Measurements from ENCODE around the gene LUM. TPM values are rescaled to one million over a fixed set of nuclear protein-coding genes. Genes with fewer than 3 reads are reported as not detected.
"Not testable (repeated sequence)": the region's sequence is repeated elsewhere in the genome, so short reads cannot be mapped to it uniquely, and the experiment has no call there.

The LUM gene
- total RNA-seq, 1 experiment from 2014 or later, result not detected

DNA sequence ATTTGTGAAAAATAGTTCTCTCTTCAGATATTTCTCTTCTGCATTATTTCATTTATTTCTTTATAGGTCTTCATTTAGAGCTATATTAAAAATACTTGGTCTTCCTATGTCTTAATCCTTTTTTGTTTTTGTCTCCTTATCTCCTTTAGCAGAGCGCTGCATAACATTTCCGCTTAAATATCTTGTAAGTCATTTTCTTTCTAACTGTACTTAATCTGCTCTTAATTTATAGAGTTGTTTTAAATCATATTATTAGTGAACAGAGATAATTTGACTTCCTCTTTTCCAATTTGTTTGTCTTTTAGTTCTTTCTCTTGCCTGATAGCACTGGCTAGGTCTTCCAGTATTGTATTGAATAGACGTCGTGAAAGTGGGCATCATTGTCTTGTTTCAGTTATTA is 18.0 kb downstream of the LUM start:
- H3K9me3 Mint-ChIP-seq (ENCODE audit: unreplicated experiment), result peaks cover 23% of the 10 kb centered on the region
- intact Hi-C loops (cut with micrococcal nuclease), result no loop called here
- ChIA-PET POLR2A (no interaction called here), CTCF (interaction anchor here (1.7 to 2.4 kb wide), 2 partner anchors 15 kb away, joined by 6 to 8 read pairs; no protein-coding TSS in a partner anchor)
- DNase-seq (ENCODE audit: unreplicated experiment), result no peak
- no peak overlapping the region for H3K27ac Mint-ChIP-seq (ENCODE audit: low read depth, unreplicated experiment)
- BruUV-seq (replicated peaks), result no TSS peak
- peaks cover 2% of the 10 kb centered on the region for H3K4me1 Mint-ChIP-seq (ENCODE audit: insufficient read depth, unreplicated experiment)
- H3K4me3 Mint-ChIP-seq (ENCODE audit: unreplicated experiment), result no peak overlapping the region
- no peaks in the 10 kb centered on the region for H3K36me3 Mint-ChIP-seq (ENCODE audit: insufficient read depth, unreplicated experiment)
- H3K27me3 Mint-ChIP-seq (ENCODE audit: insufficient read depth, unreplicated experiment), result peaks cover 14% of the 10 kb centered on the region
- TF ChIP-seq CTCF (IDR thresholded peaks at IDR 0.05; ENCODE audit: unreplicated experiment), result no peak

- POLR2A ChIA-PET, result no interaction called here
- CTCF ChIA-PET, result interaction anchor here (0.7 to 2.4 kb wide), 2 partner anchors 17 to 68 kb away, joined by 4 to 8 read pairs; no protein-coding TSS in a partner anchor
- Mint-ChIP-seq H3K27me3 (ENCODE audit: insufficient read depth, unreplicated experiment) (peaks cover 14% of the 10 kb centered on the region), H3K27ac (ENCODE audit: low read depth, unreplicated experiment) (no peak overlapping the region), H3K4me1 (ENCODE audit: insufficient read depth, unreplicated experiment) (no peaks in the 10 kb centered on the region), H3K9me3 (ENCODE audit: unreplicated experiment) (peaks cover 29% of the 10 kb centered on the region), H3K36me3 (ENCODE audit: insufficient read depth, unreplicated experiment) (no peaks in the 10 kb centered on the region), H3K4me3 (ENCODE audit: unreplicated experiment) (no peak overlapping the region)
- DNase-seq (ENCODE audit: unreplicated experiment), result no peak
- TF ChIP-seq CTCF (IDR thresholded peaks at IDR 0.05; ENCODE audit: unreplicated experiment), result no peak
- intact Hi-C loops (cut with micrococcal nuclease), result no loop called here
- BruUV-seq (replicated peaks), result no TSS peak
These were observed 19.2 kb downstream of the LUM start for GRCh38 chr12:91091916-91092715.

GRCh38 chr12:91089953-91090352 is 21.3 kb downstream of the LUM start:
- H3K27ac Mint-ChIP-seq (ENCODE audit: low read depth, unreplicated experiment); BruUV-seq (replicated peaks); DNase-seq (ENCODE audit: unreplicated experiment); intact Hi-C loops (cut with micrococcal nuclease); H3K4me3 Mint-ChIP-seq (ENCODE audit: unreplicated experiment); H3K36me3 Mint-ChIP-seq (ENCODE audit: insufficient read depth, unreplicated experiment); H3K4me1 Mint-ChIP-seq (ENCODE audit: insufficient read depth, unreplicated experiment): not testable (repeated sequence)
- ChIA-PET POLR2A (interaction anchor here (0.6 to 0.7 kb wide), 2 partner anchors 48 to 67 kb away, joined by 3 to 4 read pairs; no protein-coding TSS in a partner anchor), CTCF (interaction anchor here (1.6 kb wide), 1 partner anchor 19 kb away, joined by 4 read pairs; no protein-coding TSS in a partner anchor)
- H3K27me3 Mint-ChIP-seq (ENCODE audit: insufficient read depth, unreplicated experiment), result peaks cover 26% of the 10 kb centered on the region
- peaks cover 29% of the 10 kb centered on the region for H3K9me3 Mint-ChIP-seq (ENCODE audit: unreplicated experiment)

GRCh38 chr12:91080041-91080440 is 31.3 kb downstream of the LUM start:
- Mint-ChIP-seq H3K9me3 (ENCODE audit: unreplicated experiment) (no peaks in the 10 kb centered on the region), H3K27ac (ENCODE audit: low read depth, unreplicated experiment) (no peak overlapping the region), H3K36me3 (ENCODE audit: insufficient read depth, unreplicated experiment) (no peaks in the 10 kb centered on the region), H3K4me3 (ENCODE audit: unreplicated experiment) (no peak overlapping the region), H3K4me1 (ENCODE audit: insufficient read depth, unreplicated experiment) (no peaks in the 10 kb centered on the region), H3K27me3 (ENCODE audit: insufficient read depth, unreplicated experiment) (peaks cover 88% of the 10 kb centered on the region)
- ChIA-PET CTCF (interaction anchor here (0.5 kb wide), 1 partner anchor 37 kb away, joined by 3 read pairs; no protein-coding TSS in a partner anchor), POLR2A (no interaction called here)
- no peak for DNase-seq (ENCODE audit: unreplicated experiment)
- intact Hi-C loops (cut with micrococcal nuclease), result no loop called here
- no TSS peak for BruUV-seq (replicated peaks)
- TF ChIP-seq CTCF (IDR thresholded peaks at IDR 0.05; ENCODE audit: unreplicated experiment), result no peak
